ENCODE data around the gene TMEM72. TPM values are rescaled to one million over a fixed set of nuclear protein-coding genes. Genes with fewer than 3 reads are reported as not detected.

Gene TMEM72
- total RNA-seq, 3 donors from 2014 or later (not counting 1 experiment from before 2014, with no cell fraction given): not detected

GRCh38 chr10:44889834-44890233 lies 21.3 kb upstream of the TMEM72 start:
- Histone ChIP-seq H3K27ac (ENCODE audit: low read length) (no peak overlapping the region), H3K4me3 (ENCODE audit: low read length) (no peak overlapping the region), H3K4me1 (ENCODE audit: control insufficient read depth, insufficient read depth, low read length) (no peaks in the 10 kb centered on the region), H3K36me3 (ENCODE audit: control insufficient read depth, insufficient read depth, low read length) (no peaks in the 10 kb centered on the region), H3K27me3 (ENCODE audit: control insufficient read depth, insufficient read depth, low read length) (no peaks in the 10 kb centered on the region), H3K9me3 (ENCODE audit: control insufficient read depth, insufficient read depth, low read length) (no peaks in the 10 kb centered on the region)
- Mint-ChIP-seq H3K4me1 (no peaks in the 10 kb centered on the region), H3K27ac (no peak overlapping the region), H3K4me3 (no peak overlapping the region), H3K36me3 (no peaks in the 10 kb centered on the region), H3K27me3 (ENCODE audit: low read depth in 2 of 2) (peaks cover 0 to 2% of the 10 kb centered on the region in 2 donors), H3K9me3 (no peaks in the 10 kb centered on the region)
- WGBS (ENCODE audit: insufficient coverage): 73% methylated on average over 1 of the region's 1 CpG
- DNase-seq (no peak), ATAC-seq (no peak)
- intact Hi-C loops (cut with micrococcal nuclease): no loop called here
- TF ChIP-seq CTCF (IDR thresholded peaks at IDR 0.05): no peak

- Mint-ChIP-seq H3K4me1 (no peaks in the 10 kb centered on the region), H3K9me3 (no peaks in the 10 kb centered on the region), H3K36me3 (no peaks in the 10 kb centered on the region), H3K27ac (no peak overlapping the region), H3K27me3 (ENCODE audit: low read depth in 2 of 2) (peaks cover 0 to 2% of the 10 kb centered on the region in 2 donors), H3K4me3 (no peak overlapping the region)
- DNase-seq (no peak), ATAC-seq (no peak)
- H3K4me3 ChIP-seq (ENCODE audit: low read length): no peak overlapping the region
- WGBS (ENCODE audit: insufficient coverage): 88% methylated on average over 6 of the region's 6 CpGs
- intact Hi-C loops (cut with micrococcal nuclease): no loop called here
- no peaks in the 10 kb centered on the region for H3K27me3 ChIP-seq (ENCODE audit: control insufficient read depth, insufficient read depth, low read length)
- no peaks in the 10 kb centered on the region for H3K9me3 ChIP-seq (ENCODE audit: control insufficient read depth, insufficient read depth, low read length)
- TF ChIP-seq CTCF (IDR thresholded peaks at IDR 0.05): no peak
- H3K36me3 ChIP-seq (ENCODE audit: control insufficient read depth, insufficient read depth, low read length): no peaks in the 10 kb centered on the region
- no peak overlapping the region for H3K27ac ChIP-seq (ENCODE audit: low read length)
- H3K4me1 ChIP-seq (ENCODE audit: control insufficient read depth, insufficient read depth, low read length): no peaks in the 10 kb centered on the region
These were observed 20.2 kb upstream of the TMEM72 start for GRCh38 chr10:44890696-44891563.

GRCh38 chr10:44891721-44892120 lies 19.4 kb upstream of the TMEM72 start:
- Mint-ChIP-seq H3K4me3 (no peak overlapping the region), H3K4me1 (no peaks in the 10 kb centered on the region), H3K27ac (no peak overlapping the region), H3K27me3 (ENCODE audit: low read depth in 2 of 2) (peaks cover 0 to 2% of the 10 kb centered on the region in 2 donors), H3K9me3 (no peaks in the 10 kb centered on the region), H3K36me3 (no peaks in the 10 kb centered on the region)
- H3K4me3 ChIP-seq (ENCODE audit: low read length): no peak overlapping the region
- ATAC-seq (no peak), DNase-seq (no peak)
- H3K36me3 ChIP-seq (ENCODE audit: control insufficient read depth, insufficient read depth, low read length): no peaks in the 10 kb centered on the region
- no peaks in the 10 kb centered on the region for H3K4me1 ChIP-seq (ENCODE audit: control insufficient read depth, insufficient read depth, low read length)
- H3K27ac ChIP-seq (ENCODE audit: low read length): no peak overlapping the region
- no peaks in the 10 kb centered on the region for H3K9me3 ChIP-seq (ENCODE audit: control insufficient read depth, insufficient read depth, low read length)
- WGBS (ENCODE audit: insufficient coverage): 97% methylated on average over 1 of the region's 1 CpG
- TF ChIP-seq CTCF (IDR thresholded peaks at IDR 0.05): no peak
- H3K27me3 ChIP-seq (ENCODE audit: control insufficient read depth, insufficient read depth, low read length): no peaks in the 10 kb centered on the region
- intact Hi-C loops (cut with micrococcal nuclease): no loop called here
